ENCODE data around the gene EPOP. TPM values are rescaled to one million over a fixed set of nuclear protein-coding genes. Genes with fewer than 3 reads are reported as not detected.
A peak's percentile ranks its signal among the peaks of the same experiment; 100 is the strongest.

Gene EPOP
- total and polyA plus RNA-seq, 2 of the 13 experiments (the other 11 are each of a cell fraction or from before 2014, with no cell fraction given) = 14.7 to 37.8 TPM

GRCh38 chr17:38697061-38697820 is 22.5 kb upstream of the EPOP start:
- Histone ChIP-seq H2AFZ (ENCODE audit: low read length) (no peak overlapping the region), H3K27ac (ENCODE audit: extremely low read length, insufficient read depth, low read length) (no peak overlapping the region), H3K4me2 (ENCODE audit: low read depth, low read length) (no peak overlapping the region), H3K79me2 (ENCODE audit: insufficient read depth, low read length) (peaks cover 3% of the 10 kb centered on the region), H3K9ac (ENCODE audit: insufficient read depth, low read depth, low read length) (no peak overlapping the region), H3K27me3 (ENCODE audit: control insufficient read depth in 1 of 2, insufficient read depth in 2 of 2, low read length in 2 of 2) (no peaks in the 10 kb centered on the region; a peak in 1 of 5 replicates), H3K9me3 (ENCODE audit: low read length) (no peaks in the 10 kb centered on the region), H3K4me3 (replicated peaks in 1 of 3; ENCODE audit: insufficient read depth in 1 of 3, low read depth in 2 of 3, low read length in 3 of 3) (no peak overlapping the region), H3K36me3 (replicated peaks in 1 of 2; ENCODE audit: control insufficient read depth in 1 of 2, insufficient read depth in 2 of 2, low read length in 2 of 2) (no peaks in the 10 kb centered on the region), H4K20me1 (ENCODE audit: insufficient read depth, low read length) (no peaks in the 10 kb centered on the region), H3K4me1 (ENCODE audit: insufficient read depth, low read length) (peaks cover 87% of the 10 kb centered on the region)
- ATAC-seq = no peak
- WGBS (ENCODE audit: low lambda C conversion rate) = 44% methylated on average over 4 of the region's 4 CpGs
- CTCF ChIA-PET (ENCODE audit: low intra/inter-chr PET ratio, low total read pairs) = no interaction called here
- in situ Hi-C loops (cut with HindIII; ENCODE audit: extremely low pct_ligation_motif_present, low pct_unique_long_range_greater_than_20kb) (no loop called here), intact Hi-C loops (cut with micrococcal nuclease; ENCODE audit: unreplicated experiment) (no loop called here)
- no peak for TF ChIP-seq ZNF431 (CRISPR knock-in tag; IDR thresholded peaks at IDR 0.05; ENCODE audit: borderline replicate concordance, low read depth)
- no peak for TF ChIP-seq NFE2L2 (IDR thresholded peaks at IDR 0.05; ENCODE audit: low read length)
- 0 out of 2 replicates have a peak, but pooled peaks have one; percentile 9 for TF ChIP-seq ZMYM2 (CRISPR knock-in tag; IDR thresholded peaks at IDR 0.05)
- TF ChIP-seq REST (IDR thresholded peaks at IDR 0.05; ENCODE audit: borderline replicate concordance in 1 of 2, low read depth in 1 of 2, low read length in 2 of 2) = no peak
- no peak for TF ChIP-seq ZNF710 (CRISPR knock-in tag; IDR thresholded peaks at IDR 0.05; ENCODE audit: borderline replicate concordance)
- TF ChIP-seq SMAD3 (CRISPR knock-in tag; IDR thresholded peaks at IDR 0.05) = no peak
- TF ChIP-seq ZFY (CRISPR knock-in tag; IDR thresholded peaks at IDR 0.05) = no peak
- TF ChIP-seq MED8 (CRISPR knock-in tag; IDR thresholded peaks at IDR 0.05; ENCODE audit: insufficient replicate concordance) = no peak
- no peak for DNase-seq (ENCODE audit: low spot score)
- no TSS peak for BruUV-seq (replicated peaks)
- POLR2A ChIA-PET = interaction anchor here (0.7 to 1.5 kb wide), 3 partner anchors 34 to 83 kb away, joined by 3 to 4 read pairs (median 3); partner anchors contain the start of gene CISD3
- no peak for FAIRE-seq
